Testis (tissue), 2 donors: ENCODE data around the gene PRCC.

Experiments used
- POLR2A ChIP-seq: fragments of 450-650 bp; IDR thresholded peaks from one replicate; pipeline ENCODE4 v1.6.1; 2017; ENCODE audit warnings: antibody characterized with exemption, mild to moderate bottlenecking, moderate library complexity
- TF ChIP-seq, protein P1 (sequence below), 3 experiments: fragments of 450-650 bp in 2 of 3; fragments of 200-600 bp in 1 of 3; sonication (generic) in 1 of 3; IDR thresholded peaks; one replicate each; pipeline ENCODE4 v1.5.1; 2016 to 2019; ENCODE audit warnings: antibody characterized with exemption in 3 of 3, mild to moderate bottlenecking in 2 of 3, moderate library complexity in 1 of 3

DNA sequence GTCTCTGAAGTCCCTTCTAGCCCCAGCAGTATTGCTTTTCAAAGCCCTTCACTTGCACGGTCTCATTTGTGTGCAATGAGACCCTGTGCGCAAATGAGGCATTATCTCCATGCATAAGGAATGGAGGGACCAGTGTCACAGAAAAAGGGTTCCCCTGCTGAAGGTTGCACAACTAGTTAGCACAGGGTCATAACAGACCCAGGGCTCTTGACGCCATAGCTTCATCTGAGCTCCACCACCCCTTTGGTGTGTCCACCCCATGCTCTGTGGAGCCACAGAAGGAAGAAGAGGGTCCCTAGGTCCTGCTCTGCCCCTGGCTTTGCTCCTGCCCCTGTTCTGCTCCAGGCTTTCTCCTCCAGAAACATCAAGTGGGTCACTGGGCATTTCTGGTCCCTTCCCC, 36.7 kb downstream of the PRCC start:
- TF ChIP-seq, protein P1, sequence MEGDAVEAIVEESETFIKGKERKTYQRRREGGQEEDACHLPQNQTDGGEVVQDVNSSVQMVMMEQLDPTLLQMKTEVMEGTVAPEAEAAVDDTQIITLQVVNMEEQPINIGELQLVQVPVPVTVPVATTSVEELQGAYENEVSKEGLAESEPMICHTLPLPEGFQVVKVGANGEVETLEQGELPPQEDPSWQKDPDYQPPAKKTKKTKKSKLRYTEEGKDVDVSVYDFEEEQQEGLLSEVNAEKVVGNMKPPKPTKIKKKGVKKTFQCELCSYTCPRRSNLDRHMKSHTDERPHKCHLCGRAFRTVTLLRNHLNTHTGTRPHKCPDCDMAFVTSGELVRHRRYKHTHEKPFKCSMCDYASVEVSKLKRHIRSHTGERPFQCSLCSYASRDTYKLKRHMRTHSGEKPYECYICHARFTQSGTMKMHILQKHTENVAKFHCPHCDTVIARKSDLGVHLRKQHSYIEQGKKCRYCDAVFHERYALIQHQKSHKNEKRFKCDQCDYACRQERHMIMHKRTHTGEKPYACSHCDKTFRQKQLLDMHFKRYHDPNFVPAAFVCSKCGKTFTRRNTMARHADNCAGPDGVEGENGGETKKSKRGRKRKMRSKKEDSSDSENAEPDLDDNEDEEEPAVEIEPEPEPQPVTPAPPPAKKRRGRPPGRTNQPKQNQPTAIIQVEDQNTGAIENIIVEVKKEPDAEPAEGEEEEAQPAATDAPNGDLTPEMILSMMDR (IDR thresholded peaks at IDR 0.05): no peak
- no peak for TF ChIP-seq POLR2A
